ENCODE data around the gene ZFC3H1.

ZFC3H1 gene

DNA sequence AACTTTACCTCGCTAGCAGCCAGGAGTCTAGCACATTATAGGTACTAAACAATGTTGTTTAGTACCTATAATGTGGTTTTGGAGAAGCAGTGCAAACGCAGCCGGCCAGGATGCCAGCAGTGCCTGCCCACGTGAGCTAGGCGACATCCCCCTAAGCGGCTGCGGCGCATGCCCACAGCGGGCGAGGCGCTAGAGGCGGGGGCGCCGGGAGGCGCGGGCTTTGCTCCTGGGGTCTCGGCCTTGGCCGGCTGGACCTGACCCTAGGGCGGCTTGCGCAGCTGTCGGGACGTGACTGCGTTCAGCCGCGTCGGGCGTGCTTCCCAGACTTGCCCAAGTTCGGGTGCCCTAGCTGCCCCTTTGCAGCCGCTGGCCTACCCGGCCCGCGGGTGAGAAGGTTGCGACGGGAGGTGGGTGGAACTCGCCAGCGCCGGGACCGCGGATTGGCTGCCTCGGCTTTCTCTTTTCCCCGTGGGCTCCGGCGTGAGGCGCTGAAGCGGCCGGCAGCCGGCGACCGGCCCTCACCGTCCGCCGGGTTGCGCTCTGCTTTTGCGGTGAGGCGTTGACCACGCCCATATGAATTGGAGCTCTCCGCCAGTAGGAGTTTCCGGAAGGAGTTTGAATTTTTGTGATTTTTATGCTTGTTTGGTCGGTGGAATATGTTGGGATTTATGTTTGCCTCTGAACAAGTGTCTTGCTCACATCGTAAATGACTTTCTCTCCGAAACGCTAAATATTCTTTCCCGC is 22.4 kb upstream of the ZFC3H1 start, which contains the start of gene TMEM19:
Gene TMEM19, plus strand, starts transcription at position 169 of the 744 bp plus-strand sequence. CDS start 599 bp downstream, outside the sequence.
- peak within 1 kb of the TSS in 1 of 2 experiments; percentile 89 for H3K23ac ChIP-seq (ENCODE audit: low read length in 2 of 2)
- peak within 1 kb of the TSS; percentile 99 to 100 for H3K18ac ChIP-seq (ENCODE audit: low read depth in 1 of 2, low read length in 2 of 2)
- peak within 1 kb of the TSS; percentile 89 for H3K4me2 ChIP-seq (ENCODE audit: low read length, poor library complexity, severe bottlenecking)
- H2AK5ac ChIP-seq (ENCODE audit: low read length, severe bottlenecking) = no peak within 1 kb of the TSS
- no peaks in the 10 kb centered on the region for H3K9me3 ChIP-seq (ENCODE audit: control insufficient read depth, low read length)
- H3K14ac ChIP-seq (ENCODE audit: low read length in 2 of 2) = peak within 1 kb of the TSS in 1 of 2 experiments; percentile 99
- H3K9ac ChIP-seq (ENCODE audit: low read length) = peak within 1 kb of the TSS; percentile 91
- peak within 1 kb of the TSS; percentile 97 for H3K4ac ChIP-seq (ENCODE audit: low read depth in 1 of 2, low read length in 2 of 2)
- peaks cover 8% of the 10 kb centered on the region for H3K4me1 ChIP-seq (ENCODE audit: control insufficient read depth, insufficient read depth, low read depth, low read length)
- peak within 1 kb of the TSS; percentile 96 for H2BK5ac ChIP-seq (ENCODE audit: low read depth, low read length, poor library complexity, severe bottlenecking)
- peak within 1 kb of the TSS; percentile 93 to 96 for H2BK12ac ChIP-seq (ENCODE audit: low read length in 2 of 2)
- under 1% methylated on average over 48 of the region's 63 CpGs for WGBS
- peak within 1 kb of the TSS; percentile 98 for H2BK15ac ChIP-seq (ENCODE audit: low read depth, poor library complexity, severe bottlenecking)
- H3K36me3 ChIP-seq (ENCODE audit: control insufficient read depth in 1 of 2, insufficient read depth in 2 of 2, low read depth in 1 of 2, low read length in 2 of 2) = peaks cover 0 to 2% of the 10 kb centered on the region in 2 experiments
- peak within 1 kb of the TSS; percentile 85 to 94 for H3K4me3 ChIP-seq (ENCODE audit: insufficient read depth in 1 of 2, low read depth in 1 of 2, low read length in 2 of 2)
- H3K79me1 ChIP-seq (replicated peaks; ENCODE audit: low read length, poor library complexity, severe bottlenecking) = peaks cover 6% of the 10 kb centered on the region
- peak within 1 kb of the TSS; percentile 99 for H4K91ac ChIP-seq (ENCODE audit: low read length)
- H3K27ac ChIP-seq (ENCODE audit: low read length, poor library complexity, severe bottlenecking) = peak within 1 kb of the TSS; percentile 85
- peak within 1 kb of the TSS; percentile 98 for H2AFZ ChIP-seq (ENCODE audit: low read depth, low read length)
- H2BK120ac ChIP-seq (ENCODE audit: low read depth, low read length) = peak within 1 kb of the TSS; percentile 85
- H3K27me3 ChIP-seq (ENCODE audit: control insufficient read depth in 1 of 2, insufficient read depth in 1 of 2, low read length in 2 of 2) = no peaks in the 10 kb centered on the region
- peak within 1 kb of the TSS; percentile 98 for H4K8ac ChIP-seq (ENCODE audit: low read length)
- DNase-seq = peak; percentile 94

DNA sequence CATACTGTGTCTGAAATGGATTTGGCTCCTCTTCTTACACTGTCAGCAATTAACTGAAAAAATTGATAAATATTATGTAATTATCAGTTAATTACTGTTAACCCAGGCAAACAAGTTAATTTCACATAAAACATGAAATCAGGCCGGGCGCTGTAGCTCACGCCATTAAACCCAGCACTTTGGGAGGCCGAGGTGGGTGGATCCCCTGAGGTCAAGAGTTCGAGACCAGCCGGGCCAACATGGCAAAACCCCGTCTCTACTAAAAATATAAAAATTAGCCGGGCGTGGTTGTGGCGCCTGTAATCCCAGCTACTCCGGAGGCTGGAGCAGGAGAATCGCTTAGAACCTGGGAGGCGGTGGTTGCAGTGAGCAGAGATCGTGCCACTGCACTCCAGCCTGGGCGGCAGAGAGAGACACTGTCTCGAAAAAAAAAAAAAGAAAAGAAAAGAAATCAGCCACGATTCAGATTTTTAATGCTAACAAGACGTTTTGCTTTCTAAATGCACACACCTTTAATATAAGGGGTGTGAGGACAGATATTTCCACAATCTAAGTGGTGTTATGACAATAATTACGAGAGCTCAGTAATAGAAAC is 21.8 kb upstream of the ZFC3H1 start:
- no peak overlapping the region for H3K4ac ChIP-seq (ENCODE audit: low read depth in 1 of 2, low read length in 2 of 2)

DNA sequence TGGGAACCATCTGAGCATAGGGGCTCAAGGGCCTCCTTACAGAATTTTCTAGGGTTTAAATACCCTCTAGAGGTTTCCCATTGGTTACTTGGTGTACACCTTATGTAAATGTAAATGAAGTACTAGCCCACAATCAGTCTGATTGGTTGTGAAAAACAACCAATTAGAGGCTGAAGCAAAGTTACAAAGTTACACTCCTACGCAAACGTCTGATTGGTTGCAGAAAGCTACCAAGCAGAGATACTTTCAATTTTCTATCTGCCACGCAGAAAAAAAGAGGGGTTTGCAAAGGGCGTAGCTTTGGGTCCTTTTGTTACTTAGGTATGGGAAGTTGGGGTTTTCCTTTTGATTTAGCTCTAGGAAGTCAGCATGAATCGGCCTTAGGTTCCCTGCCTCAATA is 20.4 kb upstream of the ZFC3H1 start:
- Histone ChIP-seq H3K4me1 (ENCODE audit: control insufficient read depth, insufficient read depth, low read depth, low read length) (peaks cover 8% of the 10 kb centered on the region), H2AK5ac (ENCODE audit: low read length, severe bottlenecking) (no peak overlapping the region), H3K27me3 (ENCODE audit: control insufficient read depth in 1 of 2, insufficient read depth in 1 of 2, low read length in 2 of 2) (no peaks in the 10 kb centered on the region), H2BK12ac (ENCODE audit: low read length in 2 of 2) (peak overlapping the region in 1 of 2 experiments; percentile 77), H3K9ac (ENCODE audit: low read length) (peak overlapping the region; percentile 91), H2BK5ac (ENCODE audit: low read depth, low read length, poor library complexity, severe bottlenecking) (no peak overlapping the region), H4K8ac (ENCODE audit: low read length) (no peak overlapping the region), H3K9me3 (ENCODE audit: control insufficient read depth, low read length) (no peaks in the 10 kb centered on the region), H2BK120ac (ENCODE audit: low read depth, low read length) (no peak overlapping the region), H2AFZ (ENCODE audit: low read depth, low read length) (no peak overlapping the region), H3K4me2 (ENCODE audit: low read length, poor library complexity, severe bottlenecking) (no peak overlapping the region), H2BK15ac (ENCODE audit: low read depth, poor library complexity, severe bottlenecking) (no peak overlapping the region), H3K4ac (ENCODE audit: low read depth in 1 of 2, low read length in 2 of 2) (no peak overlapping the region), H3K4me3 (ENCODE audit: insufficient read depth in 1 of 2, low read depth in 1 of 2, low read length in 2 of 2) (peak overlapping the region in 1 of 2 experiments; percentile 14), H4K91ac (ENCODE audit: low read length) (no peak overlapping the region), H3K27ac (ENCODE audit: low read length, poor library complexity, severe bottlenecking) (no peak overlapping the region), H3K23ac (ENCODE audit: low read length in 2 of 2) (no peak overlapping the region), H3K79me1 (replicated peaks; ENCODE audit: low read length, poor library complexity, severe bottlenecking) (peaks cover 6% of the 10 kb centered on the region), H3K18ac (ENCODE audit: low read depth in 1 of 2, low read length in 2 of 2) (no peak overlapping the region), H3K14ac (ENCODE audit: low read length in 2 of 2) (no peak overlapping the region), H3K36me3 (ENCODE audit: control insufficient read depth in 1 of 2, insufficient read depth in 2 of 2, low read depth in 1 of 2, low read length in 2 of 2) (no peaks in the 10 kb centered on the region)
- WGBS = 100% methylated on average over 4 of the region's 5 CpGs
- DNase-seq = no peak

More for the DNA sequence above, 21.8 kb upstream of the ZFC3H1 start:
- DNase-seq = no peak
- Histone ChIP-seq H4K91ac (ENCODE audit: low read length) (no peak overlapping the region), H3K9ac (ENCODE audit: low read length) (peak overlapping the region; percentile 91), H4K8ac (ENCODE audit: low read length) (peak overlapping the region; percentile 75), H3K23ac (ENCODE audit: low read length in 2 of 2) (no peak overlapping the region), H3K18ac (ENCODE audit: low read depth in 1 of 2, low read length in 2 of 2) (peak overlapping the region in 1 of 2 experiments; percentile 100), H2BK120ac (ENCODE audit: low read depth, low read length) (no peak overlapping the region), H3K14ac (ENCODE audit: low read length in 2 of 2) (no peak overlapping the region), H3K79me1 (replicated peaks; ENCODE audit: low read length, poor library complexity, severe bottlenecking) (peaks cover 6% of the 10 kb centered on the region), H3K4me2 (ENCODE audit: low read length, poor library complexity, severe bottlenecking) (peak overlapping the region; percentile 89), H3K4me1 (ENCODE audit: control insufficient read depth, insufficient read depth, low read depth, low read length) (peaks cover 8% of the 10 kb centered on the region), H3K27me3 (ENCODE audit: control insufficient read depth in 1 of 2, insufficient read depth in 1 of 2, low read length in 2 of 2) (no peaks in the 10 kb centered on the region), H3K36me3 (ENCODE audit: control insufficient read depth in 1 of 2, insufficient read depth in 2 of 2, low read depth in 1 of 2, low read length in 2 of 2) (peaks cover 0 to 2% of the 10 kb centered on the region in 2 experiments), H2AFZ (ENCODE audit: low read depth, low read length) (no peak overlapping the region), H3K4me3 (ENCODE audit: insufficient read depth in 1 of 2, low read depth in 1 of 2, low read length in 2 of 2) (peak overlapping the region in 1 of 2 experiments; percentile 85), H3K9me3 (ENCODE audit: control insufficient read depth, low read length) (no peaks in the 10 kb centered on the region), H2BK12ac (ENCODE audit: low read length in 2 of 2) (no peak overlapping the region), H3K27ac (ENCODE audit: low read length, poor library complexity, severe bottlenecking) (peak overlapping the region; percentile 47), H2AK5ac (ENCODE audit: low read length, severe bottlenecking) (no peak overlapping the region), H2BK5ac (ENCODE audit: low read depth, low read length, poor library complexity, severe bottlenecking) (no peak overlapping the region), H2BK15ac (ENCODE audit: low read depth, poor library complexity, severe bottlenecking) (no peak overlapping the region)
- WGBS = 75% methylated on average over 14 of the region's 19 CpGs

DNA sequence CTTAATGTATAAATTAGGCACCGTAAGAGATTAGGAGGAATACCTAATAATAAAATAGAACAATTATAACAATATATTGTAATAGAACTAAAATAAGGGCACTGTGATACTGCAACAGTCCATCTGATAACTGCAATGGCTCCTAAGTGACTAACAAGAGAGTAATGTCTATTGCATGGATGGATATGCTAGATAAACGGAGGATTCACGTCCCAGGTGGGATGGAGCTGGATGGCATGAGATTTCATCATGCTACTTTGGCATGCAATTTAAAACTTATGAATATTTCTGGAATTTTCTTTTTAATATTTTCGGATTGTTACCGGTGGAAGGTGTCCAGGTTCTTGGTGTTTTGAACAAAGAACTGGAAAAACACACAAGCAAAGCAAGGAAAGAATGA is 20.0 kb upstream of the ZFC3H1 start:
- Histone ChIP-seq H3K4me3 (ENCODE audit: insufficient read depth in 1 of 2, low read depth in 1 of 2, low read length in 2 of 2) (no peak overlapping the region), H4K91ac (ENCODE audit: low read length) (no peak overlapping the region), H3K4me2 (ENCODE audit: low read length, poor library complexity, severe bottlenecking) (no peak overlapping the region), H3K14ac (ENCODE audit: low read length in 2 of 2) (no peak overlapping the region), H4K8ac (ENCODE audit: low read length) (no peak overlapping the region), H3K18ac (ENCODE audit: low read depth in 1 of 2, low read length in 2 of 2) (no peak overlapping the region), H2BK12ac (ENCODE audit: low read length in 2 of 2) (no peak overlapping the region), H3K27me3 (ENCODE audit: control insufficient read depth in 1 of 2, insufficient read depth in 1 of 2, low read length in 2 of 2) (no peaks in the 10 kb centered on the region), H2BK15ac (ENCODE audit: low read depth, poor library complexity, severe bottlenecking) (no peak overlapping the region), H2AFZ (ENCODE audit: low read depth, low read length) (no peak overlapping the region), H3K79me1 (replicated peaks; ENCODE audit: low read length, poor library complexity, severe bottlenecking) (peaks cover 6% of the 10 kb centered on the region), H3K23ac (ENCODE audit: low read length in 2 of 2) (no peak overlapping the region), H3K4ac (ENCODE audit: low read depth in 1 of 2, low read length in 2 of 2) (no peak overlapping the region), H3K27ac (ENCODE audit: low read length, poor library complexity, severe bottlenecking) (no peak overlapping the region), H2BK5ac (ENCODE audit: low read depth, low read length, poor library complexity, severe bottlenecking) (no peak overlapping the region), H3K36me3 (ENCODE audit: control insufficient read depth in 1 of 2, insufficient read depth in 2 of 2, low read depth in 1 of 2, low read length in 2 of 2) (no peaks in the 10 kb centered on the region), H3K4me1 (ENCODE audit: control insufficient read depth, insufficient read depth, low read depth, low read length) (peaks cover 8% of the 10 kb centered on the region), H3K9ac (ENCODE audit: low read length) (no peak overlapping the region), H2BK120ac (ENCODE audit: low read depth, low read length) (no peak overlapping the region), H2AK5ac (ENCODE audit: low read length, severe bottlenecking) (no peak overlapping the region), H3K9me3 (ENCODE audit: control insufficient read depth, low read length) (no peaks in the 10 kb centered on the region)
- WGBS = 89% methylated on average over 4 of the region's 5 CpGs
- no peak for DNase-seq

Data from mesenchymal stem cell (in vitro differentiated cells and primary cell).